ENCODE data around the gene ZEB1.

Gene ZEB1

DNA sequence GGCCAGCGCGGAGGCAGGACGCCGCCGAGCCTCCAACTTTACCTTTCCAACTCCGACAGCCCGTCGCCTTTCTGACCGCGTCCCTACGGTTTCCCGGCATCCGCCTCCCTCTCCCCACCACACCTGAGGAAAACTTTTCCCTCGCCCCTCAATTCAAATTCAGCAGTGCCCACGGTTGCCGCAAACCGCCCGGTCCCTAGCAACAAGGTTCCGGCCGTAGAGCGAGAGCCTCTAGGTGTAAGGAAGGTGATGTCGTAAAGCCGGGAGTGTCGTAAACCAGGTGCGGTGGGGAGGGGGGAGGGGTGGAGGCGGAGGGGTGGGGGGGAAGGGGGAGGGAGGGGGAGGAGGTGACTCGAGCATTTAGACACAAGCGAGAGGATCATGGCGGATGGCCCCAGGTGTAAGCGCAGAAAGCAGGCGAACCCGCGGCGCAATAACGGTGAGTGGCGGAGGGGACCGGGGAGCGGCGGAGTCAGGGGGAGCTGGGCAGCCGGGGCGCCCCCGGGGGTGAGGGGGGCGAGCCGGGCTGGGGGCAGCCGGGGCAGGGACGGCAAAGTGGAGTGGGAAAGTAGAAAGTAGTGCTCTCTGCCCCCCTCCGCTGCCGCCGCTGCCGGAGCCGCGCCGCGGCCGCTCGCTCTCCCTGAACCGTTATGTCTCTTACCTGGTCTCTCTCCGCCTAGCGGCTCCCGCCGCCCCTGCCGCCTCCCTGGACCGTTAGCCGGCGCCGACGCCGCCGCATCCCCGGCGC is at the start of gene ZEB1:
TSS of gene ZEB1 (plus strand) at position 363 of the 748 bp plus-strand sequence. CDS start at position 382, 19 bp downstream.
- DNase-seq: peak; percentile 26

GRCh38 chr10:31270954-31271353 is 48.1 kb upstream of the ZEB1 start:
- no peak for DNase-seq

GRCh38 chr10:31272841-31273240 is 46.2 kb upstream of the ZEB1 start:
- no peak for DNase-seq

- no peak for DNase-seq
Observed at GRCh38 chr10:31273789-31274188, 45.2 kb upstream of the ZEB1 start.

- DNase-seq: peak; percentile 24
Observed at GRCh38 chr10:31274310-31274709, 44.7 kb upstream of the ZEB1 start.

DNA sequence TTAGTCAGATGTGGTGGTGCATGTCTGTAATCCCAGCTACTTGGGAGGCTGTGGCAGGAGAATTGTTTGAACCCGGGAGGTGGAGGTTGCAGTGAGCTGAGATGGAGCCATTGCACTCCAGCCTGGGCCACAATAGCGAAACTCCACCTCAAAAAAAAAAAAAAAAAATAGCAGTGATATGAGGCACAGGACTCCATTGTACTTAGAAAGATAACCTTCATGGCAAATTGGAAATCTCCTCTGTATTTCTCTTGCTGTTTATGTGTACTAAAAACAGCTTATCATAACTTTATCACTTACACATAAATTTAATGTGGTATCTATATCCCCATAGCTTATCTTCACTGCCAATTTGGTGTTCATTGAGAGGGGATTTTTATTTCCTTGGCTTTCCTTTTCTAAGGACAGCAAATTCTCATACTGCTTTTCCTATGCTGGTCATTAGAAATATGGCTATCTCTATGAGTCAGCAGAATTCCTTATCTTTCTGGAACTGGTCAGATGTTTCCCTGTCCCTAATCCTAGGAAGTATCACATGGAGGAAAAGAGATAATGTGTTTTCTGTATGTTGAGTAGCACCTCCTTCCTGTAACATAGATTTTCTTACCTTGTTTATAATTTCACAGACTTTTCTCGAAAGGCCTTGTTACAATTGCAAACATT is 40.6 kb upstream of the ZEB1 start:
- no peak for DNase-seq

DNA sequence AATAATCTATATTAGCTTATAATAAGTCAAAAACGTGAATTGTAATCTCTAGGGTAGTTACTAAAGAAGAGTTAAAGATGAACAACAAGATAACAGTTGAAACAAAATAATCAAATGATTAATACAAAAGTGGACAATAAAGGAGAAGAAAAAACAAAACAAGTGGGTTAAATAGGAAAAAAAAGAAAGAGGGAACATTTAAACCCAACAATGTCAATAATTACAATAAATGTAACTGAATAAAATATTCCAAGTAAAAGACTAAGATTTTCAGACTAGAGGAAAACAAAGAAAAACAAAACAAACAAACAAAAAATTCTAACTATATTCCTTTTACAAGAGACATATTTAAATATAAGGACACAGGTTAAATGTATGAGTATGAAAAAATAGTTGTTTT is 38.0 kb upstream of the ZEB1 start:
- no peak for DNase-seq

- DNase-seq: no peak
Observed at GRCh38 chr10:31288001-31288400, 31.0 kb upstream of the ZEB1 start.

DNA sequence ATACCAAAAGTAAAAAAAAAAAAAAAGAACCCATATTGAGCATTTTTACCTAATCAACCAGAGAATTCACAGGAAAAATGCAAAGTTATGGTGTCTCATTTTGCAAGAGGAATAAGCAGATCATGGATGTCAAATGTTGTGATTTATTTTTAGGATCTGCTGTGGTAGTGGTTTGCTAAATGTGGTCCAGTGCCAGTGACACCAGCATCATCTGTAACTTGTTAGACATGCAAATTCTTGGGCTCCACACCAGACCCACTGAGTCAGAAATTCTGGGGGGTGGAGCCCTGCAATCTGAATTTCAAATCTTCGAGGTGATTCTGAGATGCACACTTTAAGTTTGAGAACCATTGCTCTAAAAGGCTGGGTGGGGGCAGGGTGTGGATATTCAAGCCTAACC is 30.1 kb upstream of the ZEB1 start:
- DNase-seq: no peak

- DNase-seq: peak; percentile 8
Observed at GRCh38 chr10:31290386-31290785, 28.6 kb upstream of the ZEB1 start.

DNA sequence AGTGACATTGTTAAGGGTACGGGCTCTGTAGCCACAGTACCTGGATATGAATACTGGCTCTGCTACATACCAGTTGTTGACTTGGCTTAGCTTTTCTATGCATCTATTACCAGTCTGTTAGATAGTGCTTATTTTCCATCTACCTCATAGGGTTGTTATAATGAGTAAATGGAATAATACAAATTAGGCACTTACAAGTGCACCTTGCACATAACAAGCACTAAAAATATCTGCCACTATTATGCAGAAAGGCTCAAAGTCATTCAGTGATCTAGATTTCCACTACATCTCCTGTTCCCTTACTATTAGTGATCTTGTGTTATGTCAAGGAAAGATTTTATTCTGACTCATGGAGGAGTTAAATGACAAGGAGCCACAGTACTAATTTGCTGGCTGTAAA is 27.9 kb upstream of the ZEB1 start:
- no peak for DNase-seq

- no peak for DNase-seq
Observed at GRCh38 chr10:31294558-31294957, 24.5 kb upstream of the ZEB1 start.

- DNase-seq: no peak
Observed at GRCh38 chr10:31296754-31297153, 22.3 kb upstream of the ZEB1 start.

DNA sequence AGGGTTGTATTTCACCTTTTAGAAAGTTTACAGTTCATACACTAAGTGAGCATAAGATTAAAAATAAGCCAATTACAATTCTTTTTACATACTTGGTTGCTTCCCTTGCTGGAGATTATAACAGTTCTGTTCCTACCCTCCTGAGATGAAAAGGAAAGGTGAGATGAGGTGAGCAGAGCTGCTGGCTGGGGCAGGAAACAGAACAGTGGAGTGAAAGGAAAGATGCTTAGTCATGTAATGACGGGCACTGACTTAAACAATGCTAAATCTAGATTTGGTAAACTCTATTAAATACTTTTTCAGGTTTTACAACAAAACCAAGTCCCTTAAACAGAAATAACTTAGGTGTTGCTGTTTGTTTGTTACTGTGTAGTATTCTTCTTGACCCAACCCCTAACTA is 19.9 kb upstream of the ZEB1 start:
- DNase-seq: no peak

- no peak for DNase-seq
Observed at GRCh38 chr10:31303212-31303611, 15.8 kb upstream of the ZEB1 start.

GRCh38 chr10:31304291-31304970 is 14.6 kb upstream of the ZEB1 start:
- DNase-seq: no peak

- DNase-seq: no peak
Observed at GRCh38 chr10:31313396-31313795, 5.6 kb upstream of the ZEB1 start.

DNA sequence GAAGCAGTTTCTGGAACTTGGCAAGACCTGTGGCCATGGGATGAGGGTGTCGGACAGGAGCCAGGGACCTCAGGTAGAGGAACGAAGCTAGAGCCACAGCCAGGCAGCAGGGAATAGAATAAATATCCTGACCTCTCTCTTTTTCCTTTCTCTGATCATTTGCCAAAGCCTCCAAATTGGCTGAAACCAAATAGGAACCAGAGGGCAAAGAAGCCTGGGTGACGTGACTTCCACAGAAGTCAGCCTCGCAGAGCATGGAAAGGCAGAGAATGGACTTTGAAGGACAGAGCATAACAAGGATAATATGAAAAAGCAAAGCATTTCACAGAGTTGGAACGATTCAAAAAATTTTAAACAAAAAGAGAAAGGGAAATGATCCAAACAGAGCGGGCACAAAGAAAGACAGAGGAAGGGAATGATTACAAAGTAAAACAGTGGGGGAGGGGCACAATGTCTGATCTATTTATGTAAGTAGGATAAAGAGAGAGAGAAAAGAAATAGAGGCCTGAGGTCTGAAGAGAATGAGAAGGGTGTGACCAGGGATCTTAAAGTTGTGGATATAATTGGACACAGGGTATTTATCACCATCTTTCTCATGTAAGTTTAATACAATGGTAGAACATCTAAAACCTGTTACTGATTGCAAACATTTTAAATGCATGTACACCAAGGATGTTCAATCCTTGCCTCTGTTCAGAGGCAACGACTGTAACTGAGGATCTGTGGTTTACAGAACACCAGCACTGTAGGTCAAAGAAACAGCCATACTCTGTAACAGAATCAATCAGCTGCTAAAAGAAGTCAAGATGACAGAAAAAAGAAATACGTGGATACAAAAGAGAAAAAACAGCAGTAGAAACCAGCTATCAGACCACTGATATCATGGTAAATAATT is 4.5 kb upstream of the ZEB1 start:
- DNase-seq: no peak

DNA sequence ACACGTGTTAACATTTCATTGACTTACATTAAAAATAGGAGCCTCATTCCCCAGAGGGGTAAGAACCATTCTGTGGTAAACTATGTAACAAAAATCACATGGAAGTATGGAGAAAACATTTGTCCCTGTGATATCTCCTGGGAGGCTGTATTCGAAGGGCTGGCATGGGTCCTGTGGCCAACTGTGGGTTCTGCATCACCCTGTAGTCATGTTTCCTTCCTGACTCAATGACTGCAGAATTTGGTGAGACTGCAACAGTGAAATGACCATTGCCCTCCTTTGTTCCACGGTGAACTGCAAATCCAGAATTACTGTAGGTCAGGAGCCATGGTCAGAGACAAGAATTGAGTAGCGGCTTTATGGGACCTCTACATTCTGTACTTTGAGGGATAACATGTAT is 3.6 kb upstream of the ZEB1 start:
- peak; percentile 9 for DNase-seq

DNA sequence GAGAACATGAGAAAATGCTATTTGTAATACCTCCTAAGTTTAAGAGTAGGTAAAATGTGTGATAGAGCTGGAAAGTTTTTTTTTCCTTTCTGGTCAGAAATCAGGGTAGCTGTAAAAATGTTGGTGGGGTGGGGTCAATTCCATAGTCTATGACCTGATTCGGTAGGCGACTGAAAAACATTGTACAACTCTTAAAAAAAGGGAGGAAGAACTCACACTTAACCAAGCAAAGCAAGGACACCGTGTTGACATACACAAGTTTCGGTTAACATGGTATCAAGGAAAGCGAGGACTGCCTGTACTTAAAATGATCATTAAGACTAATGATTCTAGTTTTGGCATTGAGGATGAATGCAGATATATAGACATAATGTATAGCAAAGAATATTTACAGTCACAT is 1.8 kb upstream of the ZEB1 start:
- no peak for DNase-seq

- no peak for DNase-seq
Observed at GRCh38 chr10:31317652-31318381, 1.2 kb upstream of the ZEB1 start.

DNA sequence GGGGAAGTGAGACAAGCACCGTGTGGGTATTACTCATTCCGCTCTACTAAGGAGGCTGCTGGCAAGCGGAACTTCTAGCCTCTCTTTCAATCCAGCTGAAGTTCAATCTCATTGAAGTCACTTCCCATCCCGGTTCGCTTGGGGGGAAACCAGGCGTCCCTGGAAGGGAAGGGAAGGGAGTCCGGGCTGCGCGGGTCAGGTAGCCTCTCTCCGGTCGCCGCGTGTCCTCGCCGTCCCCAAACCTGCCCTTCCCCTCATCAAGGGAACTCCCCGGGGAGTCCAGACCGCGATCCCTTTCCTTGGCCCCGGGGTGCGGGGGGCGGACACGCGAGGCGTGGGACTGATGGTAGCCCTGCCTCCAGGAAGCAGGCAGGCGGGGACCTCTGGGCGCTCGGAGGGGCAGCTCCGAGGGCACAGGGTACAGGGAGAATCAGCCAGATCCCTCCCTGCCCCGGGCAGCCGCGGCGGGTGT is 598 bp upstream of the ZEB1 start:
- peak; percentile 62 for DNase-seq

Measured in suppressor macrophage treated with lipopolysaccharide for 4 hours (primary cell).